Neural cell (in vitro differentiated cells): ENCODE data around the gene SULT1A1. TPM values are rescaled to one million over a fixed set of nuclear protein-coding genes. Genes with fewer than 3 reads are reported as not detected.

Experiments used
- H2AFZ ChIP-seq: fragments of 200-600, 300-800 bp; sonication (generic), shearing (Covaris generic); 2 replicates; pipeline ENCODE4 v1.6.0; 2014; ENCODE audit warnings: low read depth, mild to moderate bottlenecking, antibody characterized with exemption, low read length, moderate library complexity
- H3F3A ChIP-seq: fragments of 200-600 bp; shearing (Covaris generic); 2 replicates; pipeline ENCODE4 v1.6.1; 2016; ENCODE audit warnings: mild to moderate bottlenecking, moderate library complexity, mixed read lengths, antibody characterized with exemption, low read length; ENCODE audit not compliant: insufficient read depth, poor library complexity, severe bottlenecking
- H3K27ac ChIP-seq: fragments of 200-600, 300-800 bp; sonication (generic), shearing (Covaris generic); 2 replicates; pipeline ENCODE4 v1.5.1; 2014; ENCODE audit warnings: mild to moderate bottlenecking, low read length, moderate library complexity
- H3K27me3 ChIP-seq: fragments of 300-800, 200-600 bp; sonication (generic), shearing (Covaris generic); 2 replicates; pipeline ENCODE4 v1.6.0; 2014; ENCODE audit warnings: mild to moderate bottlenecking, low read depth, low read length, moderate library complexity; ENCODE audit not compliant: insufficient read depth
- H3K36me3 ChIP-seq: fragments of 300-800, 200-600 bp; sonication (generic), shearing (Covaris generic); 2 replicates; pipeline ENCODE4 v1.5.1; 2014; ENCODE audit warnings: mild to moderate bottlenecking, antibody characterized with exemption, low read length, moderate library complexity; ENCODE audit not compliant: insufficient read depth
- H3K4me2 ChIP-seq: fragments of 300-800, 200-600 bp; sonication (generic), shearing (Covaris generic); 2 replicates; pipeline ENCODE4 v1.6.0; 2014; ENCODE audit warnings: mild to moderate bottlenecking, low read length
- H3K4me3 ChIP-seq: fragments of 300-800, 200-600 bp; sonication (generic), shearing (Covaris generic); 2 replicates; pipeline ENCODE4 v1.5.1; 2014; ENCODE audit warnings: mild to moderate bottlenecking, low read length, moderate library complexity
- H3K79me2 ChIP-seq: fragments of 200-600 bp; shearing (Covaris generic); replicated peaks from 2 replicates; pipeline ENCODE4 v1.6.0; 2014; ENCODE audit warnings: mild to moderate bottlenecking, low read length, moderate library complexity; ENCODE audit not compliant: insufficient read depth
- H3K9ac ChIP-seq: fragments of 300-800, 200-600 bp; sonication (generic), shearing (Covaris generic); 2 replicates; pipeline ENCODE4 v1.6.1; 2016; ENCODE audit warnings: mild to moderate bottlenecking, low read length, mixed read lengths
- H3K9me2 ChIP-seq: fragments of 200-600 bp; shearing (Covaris generic); 2 replicates; pipeline ENCODE4 v1.6.1; 2016; ENCODE audit warnings: mild to moderate bottlenecking, low read length, mixed read lengths; ENCODE audit not compliant: insufficient read depth
- H3K9me3 ChIP-seq: fragments of 200-600, 300-800 bp; sonication (generic), shearing (Covaris generic); 2 replicates; pipeline ENCODE4 v1.6.1; 2016; ENCODE audit warnings: mild to moderate bottlenecking, mixed run types, low read length, moderate library complexity, mixed read lengths
- H4K20me1 ChIP-seq: fragments of 200-600 bp; shearing (Covaris generic); 2 replicates; pipeline ENCODE4 v1.6.1; 2016; ENCODE audit warnings: mild to moderate bottlenecking, mixed run types; ENCODE audit not compliant: insufficient read depth
- CTCF ChIP-seq: fragments of 450-650 bp; IDR thresholded peaks from 2 replicates; pipeline ENCODE4 v1.5.1; 2014; ENCODE audit warnings: antibody characterized with exemption, mild to moderate bottlenecking, moderate library complexity; ENCODE audit not compliant: poor library complexity, severe bottlenecking
- EP300 ChIP-seq: fragments of 450-650 bp; conservative IDR thresholded peaks from 2 replicates; pipeline ENCODE4 v1.6.1; 2014; ENCODE audit warnings: antibody characterized with exemption, mild to moderate bottlenecking, moderate library complexity; ENCODE audit not compliant: poor library complexity, severe bottlenecking
- EZH2 ChIP-seq: fragments of 200-600, 300-800 bp; shearing (Covaris generic), sonication (generic); IDR thresholded peaks from 2 replicates; pipeline ENCODE4 v1.6.1; 2014; ENCODE audit warnings: antibody characterized with exemption, low read length, borderline replicate concordance, mild to moderate bottlenecking; ENCODE audit not compliant: insufficient read depth, poor library complexity, severe bottlenecking
- MXI1 ChIP-seq: fragments of 450-650 bp; conservative IDR thresholded peaks from 2 replicates; pipeline ENCODE4 v1.6.1; 2014; ENCODE audit warnings: antibody characterized with exemption, mild to moderate bottlenecking; ENCODE audit not compliant: poor library complexity, severe bottlenecking
- POLR2AphosphoS5 ChIP-seq: IDR thresholded peaks from 2 replicates; pipeline ENCODE4 v1.6.1; 2012
- RAD21 ChIP-seq: fragments of 450-650 bp; conservative IDR thresholded peaks from 2 replicates; pipeline ENCODE4 v1.6.1; 2014; ENCODE audit warnings: antibody characterized with exemption, mild to moderate bottlenecking, moderate library complexity
- REST ChIP-seq: IDR thresholded peaks from 2 replicates; pipeline ENCODE4 v1.6.1; 2012; ENCODE audit warnings: borderline replicate concordance
- SMC3 ChIP-seq: fragments of 450-650 bp; conservative IDR thresholded peaks from 2 replicates; pipeline ENCODE4 v1.6.1; 2014; ENCODE audit warnings: antibody characterized with exemption, mild to moderate bottlenecking, moderate library complexity; ENCODE audit not compliant: poor library complexity
- TAF1 ChIP-seq: IDR thresholded peaks from 2 replicates; pipeline ENCODE4 v1.6.1; 2012; ENCODE audit warnings: low read depth
- polyA plus RNA-seq: library from polyadenylated mRNA; depleted of rRNA; stranded (reverse); fragments of >200 nt; gene quantifications from 2 replicates; pipeline ENCODE4 v1.2.3, GENCODE V29; 2014

The SULT1A1 gene
- polyA plus RNA-seq, 1 donor from 2014 or later = not detected

GRCh38 chr16:28558456-28558855 is 51.4 kb downstream of the SULT1A1 start:
- Histone ChIP-seq H3K9ac (no peak overlapping the region), H4K20me1 (no peaks in the 10 kb centered on the region), H3K36me3 (no peaks in the 10 kb centered on the region), H3K9me3 (no peaks in the 10 kb centered on the region), H3K27me3 (no peaks in the 10 kb centered on the region), H3K9me2 (no peaks in the 10 kb centered on the region), H3K79me2 (peaks cover 5% of the 10 kb centered on the region), H3K4me3 (no peak overlapping the region), H2AFZ (no peak overlapping the region), H3K4me2 (no peak overlapping the region), H3F3A (no peaks in the 10 kb centered on the region), H3K27ac (no peak overlapping the region)
- TF ChIP-seq EZH2 (no peak), TAF1 (no peak), MXI1 (no peak), POLR2AphosphoS5 (no peak), RAD21 (no peak), SMC3 (no peak), CTCF (no peak), REST (no peak), EP300 (no peak)

DNA sequence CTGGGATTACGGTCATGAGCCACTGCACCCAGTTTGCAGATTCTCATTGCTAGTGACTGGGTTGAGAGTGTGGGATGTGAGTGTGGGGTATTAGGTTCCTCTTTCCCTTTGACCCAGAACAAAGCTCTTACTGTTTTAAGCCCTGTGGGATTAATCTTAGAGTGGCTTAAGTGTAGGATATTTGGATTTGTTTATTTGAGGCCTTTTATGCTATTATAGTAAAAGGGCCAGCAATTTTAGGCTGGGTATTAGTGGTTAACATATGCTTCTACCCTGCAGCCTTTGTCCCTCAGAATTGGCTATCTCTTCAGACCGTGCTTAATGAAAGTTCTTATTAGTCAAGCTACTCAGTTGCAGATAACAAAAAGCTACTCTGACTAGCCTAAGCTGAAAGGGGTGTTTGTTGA is 52.9 kb downstream of the SULT1A1 start:
- Histone ChIP-seq H3K4me2 (no peak overlapping the region), H3K9ac (no peak overlapping the region), H3K4me3 (no peak overlapping the region), H3K9me2 (no peaks in the 10 kb centered on the region), H3K36me3 (no peaks in the 10 kb centered on the region), H3K9me3 (no peaks in the 10 kb centered on the region), H3F3A (no peaks in the 10 kb centered on the region), H3K79me2 (peaks cover 5% of the 10 kb centered on the region), H3K27ac (no peak overlapping the region), H4K20me1 (no peaks in the 10 kb centered on the region), H3K27me3 (no peaks in the 10 kb centered on the region), H2AFZ (no peak overlapping the region)
- TF ChIP-seq EP300 = no peak
- no peak for TF ChIP-seq POLR2AphosphoS5
- TF ChIP-seq TAF1 = no peak
- no peak for TF ChIP-seq REST
- no peak for TF ChIP-seq SMC3
- TF ChIP-seq MXI1 = no peak
- no peak for TF ChIP-seq CTCF
